EH (cell line): ENCODE data around the gene SLC17A7.
A peak's percentile ranks its signal among the peaks of the same experiment; 100 is the strongest.

ENCODE experiments used
- DNase-seq: peaks from one replicate; pipeline ENCODE4 v3.0.0-alpha.2; 2015; ENCODE audit warnings: low read depth

The SLC17A7 gene

GRCh38 chr19:49427855-49428546 lies 13.3 kb downstream of the SLC17A7 start:
- peak; percentile 17 for DNase-seq

GRCh38 chr19:49427339-49427738 lies 14.0 kb downstream of the SLC17A7 start:
- DNase-seq: no peak

GRCh38 chr19:49425922-49426592 lies 15.3 kb downstream of the SLC17A7 start:
- DNase-seq: no peak

- no peak for DNase-seq
Observed at GRCh38 chr19:49425178-49425577, 16.1 kb downstream of the SLC17A7 start, which contains the start of gene GFY. Gene GFY, plus strand, starts transcription at chr19:49425388. Its CDS starts 1,043 bp downstream, at chr19:49426431.

- DNase-seq: no peak
Observed at GRCh38 chr19:49423985-49424303, 17.4 kb downstream of the SLC17A7 start.

- DNase-seq: no peak
Observed at GRCh38 chr19:49423071-49423984, 18.0 kb downstream of the SLC17A7 start, which contains the start of gene PTH2. Gene PTH2, minus strand, starts transcription at chr19:49423441. Its CDS starts 102 bp downstream, at chr19:49423339.

- DNase-seq: peak; percentile 29
Observed at GRCh38 chr19:49422407-49423070, 18.8 kb downstream of the SLC17A7 start.

GRCh38 chr19:49421878-49422202 lies 19.5 kb downstream of the SLC17A7 start:
- DNase-seq: no peak

- peak; percentile 74 for DNase-seq
Observed at GRCh38 chr19:49421039-49421877, 20.1 kb downstream of the SLC17A7 start.

- no peak for DNase-seq
Observed at GRCh38 chr19:49420227-49420626, 21.1 kb downstream of the SLC17A7 start.

- DNase-seq: no peak
Observed at GRCh38 chr19:49419173-49419572, 22.2 kb downstream of the SLC17A7 start.

GRCh38 chr19:49418511-49418910 lies 22.8 kb downstream of the SLC17A7 start:
- DNase-seq: no peak

GRCh38 chr19:49417088-49417487 lies 24.2 kb downstream of the SLC17A7 start:
- no peak for DNase-seq

- DNase-seq: no peak
Observed at GRCh38 chr19:49415810-49416200, 25.5 kb downstream of the SLC17A7 start.

- DNase-seq: no peak
Observed at GRCh38 chr19:49415102-49415809, 26.1 kb downstream of the SLC17A7 start.

- no peak for DNase-seq
Observed at GRCh38 chr19:49414256-49414655, 27.1 kb downstream of the SLC17A7 start.

GRCh38 chr19:49413348-49413747 lies 28.0 kb downstream of the SLC17A7 start:
- peak; percentile 37 for DNase-seq

- DNase-seq: no peak
Observed at GRCh38 chr19:49411681-49412326, 29.5 kb downstream of the SLC17A7 start.

GRCh38 chr19:49409441-49410029 lies 31.8 kb downstream of the SLC17A7 start:
- DNase-seq: no peak
